ENCODE measurements around the gene RAB40B. TPM values are rescaled to one million over a fixed set of nuclear protein-coding genes. Genes with fewer than 3 reads are reported as not detected.

RAB40B gene
- total RNA-seq, 2 donors from 2014 or later: 1.2 to 4.6 TPM

GRCh38 chr17:82737967-82738877 lies 39.7 kb upstream of the RAB40B start:
- H3K27me3 Mint-ChIP-seq (ENCODE audit: insufficient read depth): peaks cover 3% of the 10 kb centered on the region
- no peaks in the 10 kb centered on the region for H3K4me1 ChIP-seq (ENCODE audit: control insufficient read depth, insufficient read depth, low read length)
- no peaks in the 10 kb centered on the region for H3K4me1 Mint-ChIP-seq
- 90% methylated on average over 24 to 26 of the region's 26 CpGs for WGBS, 2 experiments (ENCODE audit: insufficient coverage in 1 of 2, insufficient read length in 1 of 2)
- H3K9me3 Mint-ChIP-seq: peaks cover 33% of the 10 kb centered on the region
- H3K27me3 ChIP-seq (ENCODE audit: control insufficient read depth, insufficient read depth, low read length, poor library complexity, severe bottlenecking): no peaks in the 10 kb centered on the region
- no peak overlapping the region for H3K4me3 ChIP-seq (ENCODE audit: low read length)
- DNase-seq: peak; percentile 42
- peaks cover 56% of the 10 kb centered on the region for H3K36me3 Mint-ChIP-seq (ENCODE audit: low read depth)
- no peak overlapping the region for H3K27ac ChIP-seq (ENCODE audit: low read depth, low read length)
- peaks cover 26% of the 10 kb centered on the region for H3K9me3 ChIP-seq (ENCODE audit: control insufficient read depth, low read length)
- peaks cover 57% of the 10 kb centered on the region for H3K36me3 ChIP-seq (ENCODE audit: control insufficient read depth, insufficient read depth, low read length)
- no peak overlapping the region for H3K27ac Mint-ChIP-seq
- no peak overlapping the region for H3K9ac ChIP-seq (ENCODE audit: extremely low read depth, low read length, poor library complexity, severe bottlenecking)
- no peak overlapping the region for H3K4me3 Mint-ChIP-seq
- TF ChIP-seq CTCF (conservative IDR thresholded peaks at IDR 0.05): no peak

- H3K36me3 ChIP-seq (ENCODE audit: control insufficient read depth, insufficient read depth, low read length): peaks cover 49% of the 10 kb centered on the region
- H3K4me1 Mint-ChIP-seq: no peaks in the 10 kb centered on the region
- H3K4me1 ChIP-seq (ENCODE audit: control insufficient read depth, insufficient read depth, low read length): no peaks in the 10 kb centered on the region
- DNase-seq: no peak
- H3K27ac Mint-ChIP-seq: no peak overlapping the region
- H3K4me3 Mint-ChIP-seq: peak overlapping the region; percentile 67
- peaks cover 26% of the 10 kb centered on the region for H3K9me3 Mint-ChIP-seq
- H3K9ac ChIP-seq (ENCODE audit: extremely low read depth, low read length, poor library complexity, severe bottlenecking): no peak overlapping the region
- H3K36me3 Mint-ChIP-seq (ENCODE audit: low read depth): peaks cover 52% of the 10 kb centered on the region
- H3K9me3 ChIP-seq (ENCODE audit: control insufficient read depth, low read length): peaks cover 30% of the 10 kb centered on the region
- peak overlapping the region; percentile 86 for H3K4me3 ChIP-seq (ENCODE audit: low read length)
- H3K27ac ChIP-seq (ENCODE audit: low read depth, low read length): no peak overlapping the region
- no peaks in the 10 kb centered on the region for H3K27me3 ChIP-seq (ENCODE audit: control insufficient read depth, insufficient read depth, low read length, poor library complexity, severe bottlenecking)
- peaks cover 3% of the 10 kb centered on the region for H3K27me3 Mint-ChIP-seq (ENCODE audit: insufficient read depth)
- TF ChIP-seq CTCF (conservative IDR thresholded peaks at IDR 0.05): no peak
- WGBS, 2 experiments (ENCODE audit: insufficient coverage in 1 of 2, insufficient read length in 1 of 2): 92 to 93% methylated on average over 11 to 18 of the region's 18 CpGs
These were observed 38.1 kb upstream of the RAB40B start for GRCh38 chr17:82736511-82737185.

- WGBS, 2 experiments (ENCODE audit: insufficient coverage in 1 of 2, insufficient read length in 1 of 2): 9 to 26% methylated on average over 28 to 101 of the region's 101 CpGs
- Histone ChIP-seq H3K27ac (ENCODE audit: low read depth, low read length) (no peak within 1 kb of the TSS), H3K9me3 (ENCODE audit: control insufficient read depth, low read length) (peaks cover 16% of the 10 kb centered on the region), H3K4me1 (ENCODE audit: control insufficient read depth, insufficient read depth, low read length) (no peaks in the 10 kb centered on the region), H3K9ac (ENCODE audit: extremely low read depth, low read length, poor library complexity, severe bottlenecking) (peak within 1 kb of the TSS; percentile 72), H3K36me3 (ENCODE audit: control insufficient read depth, insufficient read depth, low read length) (peaks cover 35% of the 10 kb centered on the region), H3K4me3 (ENCODE audit: low read length) (peak within 1 kb of the TSS; percentile 86), H3K27me3 (ENCODE audit: control insufficient read depth, insufficient read depth, low read length, poor library complexity, severe bottlenecking) (no peaks in the 10 kb centered on the region)
- no peak for TF ChIP-seq CTCF (conservative IDR thresholded peaks at IDR 0.05)
- no peaks in the 10 kb centered on the region for H3K4me1 Mint-ChIP-seq
- H3K36me3 Mint-ChIP-seq (ENCODE audit: low read depth): peaks cover 41% of the 10 kb centered on the region
- peaks cover 3% of the 10 kb centered on the region for H3K27me3 Mint-ChIP-seq (ENCODE audit: insufficient read depth)
- H3K27ac Mint-ChIP-seq: peak within 1 kb of the TSS; percentile 58
- H3K4me3 Mint-ChIP-seq: peak within 1 kb of the TSS; percentile 67
- DNase-seq: peak; percentile 93
- H3K9me3 Mint-ChIP-seq: peaks cover 13% of the 10 kb centered on the region
These were observed 36.7 kb upstream of the RAB40B start, which contains the start of gene FN3K for GRCh38 chr17:82734987-82735866. Gene FN3K, plus strand, starts transcription at chr17:82735615. Its CDS starts 22 bp downstream, at chr17:82735637.
